ENCODE measurements around the gene CDK5RAP3. TPM values are rescaled to one million over a fixed set of nuclear protein-coding genes. Genes with fewer than 3 reads are reported as not detected.

CDK5RAP3 gene, protein sequence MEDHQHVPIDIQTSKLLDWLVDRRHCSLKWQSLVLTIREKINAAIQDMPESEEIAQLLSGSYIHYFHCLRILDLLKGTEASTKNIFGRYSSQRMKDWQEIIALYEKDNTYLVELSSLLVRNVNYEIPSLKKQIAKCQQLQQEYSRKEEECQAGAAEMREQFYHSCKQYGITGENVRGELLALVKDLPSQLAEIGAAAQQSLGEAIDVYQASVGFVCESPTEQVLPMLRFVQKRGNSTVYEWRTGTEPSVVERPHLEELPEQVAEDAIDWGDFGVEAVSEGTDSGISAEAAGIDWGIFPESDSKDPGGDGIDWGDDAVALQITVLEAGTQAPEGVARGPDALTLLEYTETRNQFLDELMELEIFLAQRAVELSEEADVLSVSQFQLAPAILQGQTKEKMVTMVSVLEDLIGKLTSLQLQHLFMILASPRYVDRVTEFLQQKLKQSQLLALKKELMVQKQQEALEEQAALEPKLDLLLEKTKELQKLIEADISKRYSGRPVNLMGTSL
- 100 to 1,000 TPM; 169 to 721 (median 374) TPM for polyA plus RNA-seq
- long read RNA-seq, donor 1: 0 reads
- long read RNA-seq, donor 2, transcript CDK5RAP3-225 (2 exons, 2,455 nt): major isoform, 8 of 15 reads
- long read RNA-seq, donor 2, partial matches to known transcripts: 0 of 15 reads
- long read RNA-seq, donor 2, other reads (novel, unspliced or antisense): 0 of 15 reads
- long read RNA-seq, donor 3, transcript CDK5RAP3-201 (14 exons, 1,866 nt): minor isoform, 5 of 48 reads
- long read RNA-seq, donor 3, transcript CDK5RAP3-225 (2 exons, 2,455 nt): major isoform, 19 of 48 reads
- long read RNA-seq, donor 3, partial matches to known transcripts: 15 of 48 reads
- long read RNA-seq, donor 3, other reads (novel, unspliced or antisense): 0 of 48 reads
- long read RNA-seq, donor 4, partial matches to known transcripts: 0 of 3 reads
- long read RNA-seq, donor 4, other reads (novel, unspliced or antisense): 0 of 3 reads
- long read RNA-seq, donor 5, transcript CDK5RAP3-225 (2 exons, 2,455 nt): major isoform, 14 of 19 reads
- long read RNA-seq, donor 5, partial matches to known transcripts: 0 of 19 reads
- long read RNA-seq, donor 5, other reads (novel, unspliced or antisense): 0 of 19 reads
- long read RNA-seq, donor 6, transcript CDK5RAP3-225 (2 exons, 2,455 nt): major isoform, 17 of 26 reads
- long read RNA-seq, donor 6, transcript CDK5RAP3-201 (14 exons, 1,866 nt): minor isoform, 6 of 26 reads
- long read RNA-seq, donor 6, partial matches to known transcripts: 0 of 26 reads
- long read RNA-seq, donor 6, other reads (novel, unspliced or antisense): 0 of 26 reads
- long read RNA-seq, donor 7, transcript CDK5RAP3-225 (2 exons, 2,455 nt): major isoform, 20 of 38 reads
- long read RNA-seq, donor 7, transcript CDK5RAP3-201 (14 exons, 1,866 nt): minor isoform, 13 of 38 reads
- long read RNA-seq, donor 7, partial matches to known transcripts: 0 of 38 reads
- long read RNA-seq, donor 7, other reads (novel, unspliced or antisense): 0 of 38 reads
- long read RNA-seq, donor 8, partial matches to known transcripts: 0 of 4 reads
- long read RNA-seq, donor 8, other reads (novel, unspliced or antisense): 0 of 4 reads
- long read RNA-seq, donor 9, transcript CDK5RAP3-225 (2 exons, 2,455 nt): major isoform, 11 of 17 reads
- long read RNA-seq, donor 9, partial matches to known transcripts: 0 of 17 reads
- long read RNA-seq, donor 9, other reads (novel, unspliced or antisense): 0 of 17 reads
- long read RNA-seq, donor 10, transcript CDK5RAP3-201 (14 exons, 1,866 nt): minor isoform, 12 of 39 reads
- long read RNA-seq, donor 10, transcript CDK5RAP3-225 (2 exons, 2,455 nt): major isoform, 14 of 39 reads
- long read RNA-seq, donor 10, transcript CDK5RAP3-231 (12 exons, 2,759 nt): minor isoform, 9 of 39 reads
- long read RNA-seq, donor 10, partial matches to known transcripts: 0 of 39 reads
- long read RNA-seq, donor 10, other reads (novel, unspliced or antisense): 0 of 39 reads

DNA sequence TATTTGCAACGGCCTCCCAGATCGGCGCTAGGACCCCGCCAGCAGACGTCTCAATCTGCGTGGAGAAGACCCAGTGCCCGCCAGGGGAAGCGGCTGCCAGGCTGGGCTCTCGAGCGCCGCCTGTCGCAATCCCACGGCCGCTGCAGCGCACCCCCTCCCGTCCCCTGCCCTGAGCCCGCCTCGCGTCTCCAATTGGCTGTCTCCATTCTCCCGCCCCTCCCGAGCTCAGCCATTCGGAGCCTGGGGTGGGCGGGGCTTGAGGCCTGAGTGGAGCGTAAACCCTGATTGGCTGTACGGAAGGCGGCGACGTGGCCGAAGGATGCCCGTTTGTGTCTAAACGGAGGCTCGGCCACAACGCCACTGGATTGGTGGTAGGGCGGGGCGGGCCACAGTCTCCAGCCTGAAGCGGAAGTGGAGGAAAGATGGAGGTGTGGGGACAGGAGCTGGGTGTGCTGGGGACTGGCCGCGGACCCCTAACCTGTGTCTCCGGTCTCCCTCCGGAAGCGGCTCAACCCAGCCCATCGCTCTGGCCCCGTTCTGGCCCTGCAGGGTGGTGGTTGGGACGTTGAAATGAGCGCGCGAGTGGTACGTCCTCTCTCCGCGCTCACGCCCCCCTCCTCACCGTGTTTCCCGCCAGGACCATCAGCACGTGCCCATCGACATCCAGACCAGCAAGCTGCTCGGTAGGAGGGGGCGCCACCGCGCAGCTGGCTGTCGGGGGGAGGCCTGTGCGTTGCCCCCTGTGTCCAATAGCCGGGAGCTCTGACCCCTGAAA is at the start of gene CDK5RAP3:
Gene CDK5RAP3 (plus strand): TSS at position 389 of the 775 bp plus-strand sequence. CDS start 34 bp downstream, at position 423.
- Histone ChIP-seq H3K4me3 (ENCODE audit: low read depth in 1 of 3, low read length in 3 of 3) (peak within 1 kb of the TSS; percentile 62 to 83 (median 81)), H3K27ac (ENCODE audit: low read depth in 1 of 3, low read length in 2 of 3) (peak within 1 kb of the TSS; percentile 65 to 94 (median 67)), H3K4me1 (ENCODE audit: control insufficient read depth in 3 of 3, insufficient read depth in 2 of 3, low read depth in 1 of 3, low read length in 2 of 3) (peaks cover 3 to 48% (median 3%) of the 10 kb centered on the region in 3 donors), H3K27me3 (ENCODE audit: control insufficient read depth in 3 of 3, insufficient read depth in 3 of 3, low read length in 3 of 3) (no peaks in the 10 kb centered on the region), H3K9me3 (ENCODE audit: control insufficient read depth in 2 of 2, insufficient read depth in 1 of 2, low read depth in 1 of 2, low read length in 1 of 2) (no peaks in the 10 kb centered on the region), H3K36me3 (ENCODE audit: control insufficient read depth in 3 of 3, insufficient read depth in 2 of 3, low read depth in 1 of 3, low read length in 3 of 3) (peaks cover 4 to 23% (median 4%) of the 10 kb centered on the region in 3 donors)
- peak; percentile 100 for DNase-seq
- FAIRE-seq: peak; percentile 74
- 0% methylated on average over 57 to 62 of the region's 62 CpGs for WGBS, 3 donors

DNA sequence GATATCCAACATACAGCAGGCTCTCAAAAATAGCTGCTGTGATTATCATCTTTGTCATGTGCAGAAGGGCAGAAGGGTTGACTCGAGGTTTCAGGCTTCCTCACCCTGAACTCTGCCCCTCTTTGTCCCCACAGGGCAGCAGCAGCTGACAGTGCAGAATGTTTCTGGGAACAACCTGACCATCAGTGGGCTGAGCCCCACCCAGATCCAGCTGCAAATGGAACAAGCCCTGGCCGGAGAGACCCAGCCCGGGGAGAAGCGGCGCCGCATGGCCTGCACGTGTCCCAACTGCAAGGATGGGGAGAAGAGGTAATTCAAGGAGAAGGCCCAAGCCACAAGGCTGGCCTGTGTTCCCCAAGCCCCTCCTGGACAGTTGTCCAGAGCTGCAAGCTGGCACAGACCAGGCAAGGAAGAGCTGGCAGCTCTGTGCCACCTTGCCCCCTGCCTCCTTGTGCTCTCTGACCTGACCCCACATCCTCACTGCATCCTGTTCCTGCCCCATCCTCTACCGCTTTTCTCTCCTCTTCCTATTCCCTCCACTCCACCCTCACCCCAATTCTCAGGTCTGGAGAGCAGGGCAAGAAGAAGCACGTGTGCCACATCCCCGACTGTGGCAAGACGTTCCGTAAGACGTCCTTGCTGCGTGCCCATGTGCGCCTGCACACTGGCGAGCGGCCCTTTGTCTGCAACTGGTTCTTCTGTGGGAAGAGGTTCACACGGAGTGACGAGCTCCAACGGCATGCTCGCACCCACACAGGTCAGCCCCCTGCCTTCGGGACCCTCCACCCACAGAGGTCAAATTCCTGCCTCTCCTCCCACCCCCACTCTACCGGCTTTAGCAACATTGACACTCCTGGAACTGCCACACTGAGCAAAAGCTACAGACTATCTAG is 45.9 kb upstream of the CDK5RAP3 start:
- H3K27me3 ChIP-seq (ENCODE audit: control insufficient read depth in 3 of 3, insufficient read depth in 3 of 3, low read length in 3 of 3): no peaks in the 10 kb centered on the region
- peaks cover 0 to 6% (median 2%) of the 10 kb centered on the region in 3 donors for H3K4me1 ChIP-seq (ENCODE audit: control insufficient read depth in 3 of 3, insufficient read depth in 2 of 3, low read depth in 1 of 3, low read length in 2 of 3)
- peaks cover 18 to 73% (median 19%) of the 10 kb centered on the region in 3 donors for H3K36me3 ChIP-seq (ENCODE audit: control insufficient read depth in 3 of 3, insufficient read depth in 2 of 3, low read depth in 1 of 3, low read length in 3 of 3)
- no peak overlapping the region for H3K27ac ChIP-seq (ENCODE audit: low read depth in 1 of 3, low read length in 2 of 3)
- H3K9me3 ChIP-seq (ENCODE audit: control insufficient read depth in 2 of 2, insufficient read depth in 1 of 2, low read depth in 1 of 2, low read length in 1 of 2): no peaks in the 10 kb centered on the region
- FAIRE-seq: no peak
- H3K4me3 ChIP-seq (ENCODE audit: low read depth in 1 of 3, low read length in 3 of 3): no peak overlapping the region
- no peak for DNase-seq
- WGBS, 3 donors: 91 to 95% (median 94%) methylated on average over 23 of the region's 23 CpGs

DNA sequence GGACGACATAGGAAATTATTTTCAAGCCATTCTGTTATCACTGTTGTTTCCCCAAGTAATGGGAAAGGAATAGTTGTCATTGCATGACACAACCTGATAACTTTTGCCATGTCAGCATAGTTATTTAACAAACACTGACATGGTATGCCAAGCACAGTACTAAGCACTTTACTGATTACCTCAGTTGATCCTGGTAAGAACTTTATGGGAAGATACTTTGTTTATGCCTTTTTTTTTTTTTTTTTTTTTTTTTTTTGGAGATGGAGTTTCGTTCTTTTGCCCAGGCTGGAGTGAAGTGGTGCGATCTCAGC is 45.3 kb upstream of the CDK5RAP3 start:
- FAIRE-seq: no peak
- Histone ChIP-seq H3K4me3 (ENCODE audit: low read depth in 1 of 3, low read length in 3 of 3) (no peak overlapping the region), H3K27ac (ENCODE audit: low read depth in 1 of 3, low read length in 2 of 3) (no peak overlapping the region), H3K9me3 (ENCODE audit: control insufficient read depth in 2 of 2, insufficient read depth in 1 of 2, low read depth in 1 of 2, low read length in 1 of 2) (no peaks in the 10 kb centered on the region), H3K4me1 (ENCODE audit: control insufficient read depth in 3 of 3, insufficient read depth in 2 of 3, low read depth in 1 of 3, low read length in 2 of 3) (peaks cover 0 to 6% (median 2%) of the 10 kb centered on the region in 3 donors), H3K27me3 (ENCODE audit: control insufficient read depth in 3 of 3, insufficient read depth in 3 of 3, low read length in 3 of 3) (no peaks in the 10 kb centered on the region), H3K36me3 (ENCODE audit: control insufficient read depth in 3 of 3, insufficient read depth in 2 of 3, low read depth in 1 of 3, low read length in 3 of 3) (peaks cover 19 to 79% (median 23%) of the 10 kb centered on the region in 3 donors)
- WGBS, 3 donors: 88 to 94% (median 92%) methylated on average over 1 to 3 of the region's 3 CpGs
- no peak for DNase-seq

DNA sequence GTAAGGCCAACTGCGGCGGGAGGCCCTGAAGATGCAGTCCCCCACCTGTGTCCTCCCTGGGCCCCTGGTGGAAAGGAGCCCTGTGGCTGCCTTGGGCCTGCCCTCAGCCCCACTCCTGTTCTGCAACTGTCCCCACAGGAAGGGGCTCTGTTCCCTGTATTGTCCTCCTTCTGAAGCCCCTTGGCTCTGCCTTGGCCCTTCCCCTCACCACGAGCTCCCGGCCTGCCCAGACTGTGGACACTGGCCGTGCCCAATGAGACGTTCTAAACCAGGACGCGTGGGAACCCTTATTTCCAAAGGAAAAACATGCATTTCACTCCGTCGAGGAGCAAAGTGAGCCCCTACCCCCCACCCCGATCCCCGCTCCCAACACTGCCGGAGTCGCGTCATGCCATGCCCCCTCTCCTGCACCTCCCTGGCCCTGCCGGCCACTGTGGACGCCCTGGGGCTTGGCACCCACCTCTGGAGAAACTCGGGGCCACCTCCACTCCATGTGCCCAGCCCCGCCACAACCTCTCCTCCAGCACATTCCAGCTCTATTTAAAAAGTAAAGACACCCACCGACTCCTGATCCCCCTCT is 43.0 kb upstream of the CDK5RAP3 start:
- no peak for DNase-seq
- WGBS, 3 donors: 93 to 95% (median 95%) methylated on average over 20 of the region's 20 CpGs
- Histone ChIP-seq H3K4me3 (ENCODE audit: low read depth in 1 of 3, low read length in 3 of 3) (no peak overlapping the region), H3K27ac (ENCODE audit: low read depth in 1 of 3, low read length in 2 of 3) (no peak overlapping the region), H3K36me3 (ENCODE audit: control insufficient read depth in 3 of 3, insufficient read depth in 2 of 3, low read depth in 1 of 3, low read length in 3 of 3) (peaks cover 19 to 78% (median 24%) of the 10 kb centered on the region in 3 donors), H3K9me3 (ENCODE audit: control insufficient read depth in 2 of 2, insufficient read depth in 1 of 2, low read depth in 1 of 2, low read length in 1 of 2) (no peaks in the 10 kb centered on the region), H3K27me3 (ENCODE audit: control insufficient read depth in 3 of 3, insufficient read depth in 3 of 3, low read length in 3 of 3) (no peaks in the 10 kb centered on the region), H3K4me1 (ENCODE audit: control insufficient read depth in 3 of 3, insufficient read depth in 2 of 3, low read depth in 1 of 3, low read length in 2 of 3) (peaks cover 0 to 6% (median 2%) of the 10 kb centered on the region in 3 donors)
- no peak for FAIRE-seq

DNA sequence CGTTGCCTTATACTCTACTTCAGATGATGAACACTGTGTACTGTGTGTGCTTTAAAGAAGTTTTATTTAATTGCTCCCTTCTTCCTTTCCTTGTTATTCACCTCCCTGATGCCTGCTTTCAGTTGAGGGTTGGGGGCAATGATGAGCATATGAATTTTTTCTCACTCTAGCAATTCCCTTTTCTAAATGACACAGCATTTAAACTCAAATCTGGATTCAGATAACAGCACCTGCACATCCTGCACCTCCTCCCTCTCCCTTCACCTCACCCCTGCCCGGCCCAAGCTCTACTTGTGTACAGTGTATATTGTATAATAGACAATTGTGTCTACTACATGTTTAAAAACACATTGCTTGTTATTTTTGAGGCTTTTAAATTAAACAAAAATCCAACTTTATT is 42.5 kb upstream of the CDK5RAP3 start:
- no peak for FAIRE-seq

DNA sequence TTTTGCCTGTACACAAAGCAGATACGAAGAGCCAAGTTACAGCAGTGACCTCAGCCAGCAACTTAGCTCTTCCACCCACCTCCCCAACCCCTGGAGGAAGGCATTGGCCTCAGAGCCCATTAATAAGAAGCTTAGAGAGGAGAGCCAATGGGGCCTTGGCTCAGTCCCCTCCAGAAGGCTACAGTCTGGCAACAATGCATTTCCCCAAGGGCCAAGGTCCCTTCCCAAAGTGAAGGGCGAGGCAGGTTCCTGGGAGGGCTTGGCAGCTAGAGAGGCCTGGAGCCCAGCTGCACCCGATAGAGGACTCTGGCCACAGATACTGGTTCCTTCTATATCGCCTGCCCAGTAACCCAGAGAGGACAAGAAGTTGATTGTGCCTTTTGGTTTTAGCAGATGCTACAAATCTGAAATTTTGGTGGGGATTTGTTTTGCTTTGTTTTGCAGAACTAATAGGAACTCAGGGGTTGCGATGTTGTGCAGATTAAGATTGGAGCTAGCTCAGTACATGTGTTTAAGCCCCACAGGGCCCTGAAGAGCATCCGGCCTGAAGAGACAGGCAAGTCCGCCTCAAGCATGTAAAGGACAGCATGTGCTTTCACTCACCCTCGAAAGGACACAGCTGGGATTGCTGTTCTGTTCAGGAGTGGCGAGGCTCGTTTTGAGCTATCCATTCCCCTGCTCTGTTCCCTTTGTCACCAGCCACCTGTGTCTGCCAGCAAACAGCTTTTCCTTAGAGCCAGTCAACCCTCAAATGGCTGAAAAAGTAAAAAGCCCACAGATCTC is 41.5 kb upstream of the CDK5RAP3 start:
- H3K27ac ChIP-seq (ENCODE audit: low read depth in 1 of 3, low read length in 2 of 3): no peak overlapping the region
- FAIRE-seq (no peak), DNase-seq (peak; percentile 21 to 74)
- H3K27me3 ChIP-seq (ENCODE audit: control insufficient read depth in 3 of 3, insufficient read depth in 3 of 3, low read length in 3 of 3): no peaks in the 10 kb centered on the region
- H3K4me1 ChIP-seq (ENCODE audit: control insufficient read depth in 3 of 3, insufficient read depth in 2 of 3, low read depth in 1 of 3, low read length in 2 of 3): peaks cover 0 to 6% (median 2%) of the 10 kb centered on the region in 3 donors
- H3K9me3 ChIP-seq (ENCODE audit: control insufficient read depth in 2 of 2, insufficient read depth in 1 of 2, low read depth in 1 of 2, low read length in 1 of 2): no peaks in the 10 kb centered on the region
- H3K4me3 ChIP-seq (ENCODE audit: low read depth in 1 of 3, low read length in 3 of 3): no peak overlapping the region
- 42 to 61% (median 56%) methylated on average over 10 of the region's 10 CpGs for WGBS, 3 donors
- H3K36me3 ChIP-seq (ENCODE audit: control insufficient read depth in 3 of 3, insufficient read depth in 2 of 3, low read depth in 1 of 3, low read length in 3 of 3): peaks cover 17 to 70% (median 24%) of the 10 kb centered on the region in 3 donors

More for the DNA sequence above, 42.5 kb upstream of the CDK5RAP3 start:
- Histone ChIP-seq H3K4me1 (ENCODE audit: control insufficient read depth in 3 of 3, insufficient read depth in 2 of 3, low read depth in 1 of 3, low read length in 2 of 3) (peaks cover 0 to 6% (median 2%) of the 10 kb centered on the region in 3 donors), H3K27ac (ENCODE audit: low read depth in 1 of 3, low read length in 2 of 3) (no peak overlapping the region), H3K36me3 (ENCODE audit: control insufficient read depth in 3 of 3, insufficient read depth in 2 of 3, low read depth in 1 of 3, low read length in 3 of 3) (peaks cover 17 to 78% (median 24%) of the 10 kb centered on the region in 3 donors), H3K27me3 (ENCODE audit: control insufficient read depth in 3 of 3, insufficient read depth in 3 of 3, low read length in 3 of 3) (no peaks in the 10 kb centered on the region), H3K9me3 (ENCODE audit: control insufficient read depth in 2 of 2, insufficient read depth in 1 of 2, low read depth in 1 of 2, low read length in 1 of 2) (no peaks in the 10 kb centered on the region), H3K4me3 (ENCODE audit: low read depth in 1 of 3, low read length in 3 of 3) (no peak overlapping the region)
- DNase-seq: no peak
- WGBS, 3 donors: 68 to 70% (median 69%) methylated on average over 2 of the region's 2 CpGs
